T-helper 2 cell treated with Interferon-gamma antibody and Interleukin-4, amounts not matched to agents 100 ng/mL and 5 ng/mL, for 36 hours (primary cell): ENCODE results near the gene FERD3L. TPM values are rescaled to one million over a fixed set of nuclear protein-coding genes. Genes with fewer than 3 reads are reported as not detected.

Experiments used
- intact Hi-C: fragments of 100-400 bp; cut with micrococcal nuclease; formaldehyde crosslinking; loops from one replicate; pipeline ENCODE4 v1.15.1; 2023
- total RNA-seq: library from RNA; stranded (reverse); gene quantifications from 2 replicates; pipeline ENCODE4 v1.2.3, GENCODE V29; 2022

The FERD3L gene
- total RNA-seq, 1 donor from 2014 or later: not detected

DNA sequence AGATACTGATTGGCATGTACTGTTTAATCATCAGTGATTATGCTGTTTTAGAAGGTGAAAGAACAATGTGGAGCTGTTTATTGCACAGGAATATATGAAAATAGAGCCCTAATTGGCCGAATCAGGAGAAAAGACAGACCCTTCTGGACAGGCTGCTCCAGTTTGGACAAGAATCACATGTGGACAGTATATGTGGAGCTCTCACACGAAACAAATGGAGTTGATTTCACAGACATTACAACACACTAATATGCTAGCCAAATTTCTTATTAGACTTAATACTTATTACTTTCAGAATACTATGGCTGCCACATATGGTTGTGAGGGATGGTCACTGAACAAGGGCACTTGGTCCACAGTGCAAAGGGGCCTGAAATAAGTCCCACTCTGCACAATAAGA lies 43.3 kb downstream of the FERD3L start:
- intact Hi-C loops: no loop called here

DNA sequence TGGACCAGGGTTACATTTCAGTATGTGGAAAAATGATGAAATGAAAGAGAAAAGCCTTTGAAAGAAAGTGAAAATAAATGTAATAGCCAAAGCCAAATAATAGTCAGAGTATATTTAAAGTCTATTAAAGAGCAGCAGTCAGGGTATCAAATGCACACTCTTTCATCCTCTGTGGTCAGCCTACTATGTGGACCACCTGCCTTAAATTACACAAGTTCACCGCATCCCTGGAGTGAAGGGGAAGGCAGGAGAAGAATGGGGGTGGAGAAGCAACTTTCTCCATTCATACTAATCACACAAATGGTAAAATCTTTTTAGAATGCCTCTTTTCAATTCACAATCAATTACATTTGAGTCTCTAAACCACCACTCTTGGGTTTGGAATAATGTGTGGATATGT lies 43.7 kb downstream of the FERD3L start:
- intact Hi-C loops: no loop called here

DNA sequence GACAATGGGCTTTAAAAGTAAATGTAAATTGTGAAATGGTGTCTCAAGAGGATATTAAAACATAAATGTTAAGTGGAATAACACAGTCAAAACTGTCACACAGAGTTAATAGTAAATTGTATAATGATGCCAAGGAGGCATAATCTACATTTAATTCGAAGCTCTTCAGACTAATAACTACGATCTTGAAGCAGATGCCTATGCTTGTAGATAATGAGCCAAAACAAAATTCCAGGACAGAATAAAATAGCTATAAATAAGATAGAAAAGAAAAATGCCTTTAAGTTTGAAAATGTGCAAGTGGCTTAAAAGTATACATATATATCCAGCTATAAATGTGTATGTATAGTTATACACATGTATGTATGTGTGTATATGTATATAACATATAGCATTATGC lies 45.3 kb downstream of the FERD3L start:
- intact Hi-C loops: no loop called here

DNA sequence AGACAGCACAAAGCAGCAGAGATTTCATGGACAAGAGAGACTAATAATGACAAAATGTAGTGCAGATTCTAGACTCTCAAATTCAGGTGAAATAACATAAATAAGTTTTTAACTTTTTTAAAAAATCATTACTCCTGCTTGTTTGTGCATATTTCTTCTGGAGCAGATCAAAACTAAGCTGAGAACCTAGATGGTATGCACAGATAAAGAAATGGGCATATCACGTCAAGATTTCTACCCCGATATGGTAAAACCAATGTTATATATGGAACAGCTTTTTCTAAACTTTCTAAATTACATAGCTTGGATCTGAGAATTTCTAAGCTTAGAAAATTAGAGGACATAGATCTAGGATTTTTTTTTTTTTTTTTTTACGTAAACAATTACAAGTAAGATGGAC lies 46.0 kb downstream of the FERD3L start:
- intact Hi-C loops: no loop called here

DNA sequence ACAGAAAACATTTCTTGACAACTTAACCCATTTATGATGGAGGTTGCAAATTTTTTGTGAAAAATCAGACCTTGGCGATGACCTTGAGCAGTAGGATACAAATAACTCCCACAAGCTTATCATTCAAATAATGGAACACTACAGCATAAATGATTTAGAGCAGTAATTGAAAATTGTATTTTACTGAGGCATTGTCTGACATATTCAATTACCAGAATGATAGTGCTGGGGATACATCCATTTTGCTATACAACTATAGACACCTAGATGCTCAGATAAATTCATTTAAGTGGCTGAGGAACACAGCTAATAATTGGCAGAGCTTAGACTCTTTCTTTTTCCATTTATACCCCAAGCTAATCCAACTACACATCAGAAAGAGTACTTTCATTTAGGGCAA lies 46.7 kb downstream of the FERD3L start:
- intact Hi-C loops: no loop called here

DNA sequence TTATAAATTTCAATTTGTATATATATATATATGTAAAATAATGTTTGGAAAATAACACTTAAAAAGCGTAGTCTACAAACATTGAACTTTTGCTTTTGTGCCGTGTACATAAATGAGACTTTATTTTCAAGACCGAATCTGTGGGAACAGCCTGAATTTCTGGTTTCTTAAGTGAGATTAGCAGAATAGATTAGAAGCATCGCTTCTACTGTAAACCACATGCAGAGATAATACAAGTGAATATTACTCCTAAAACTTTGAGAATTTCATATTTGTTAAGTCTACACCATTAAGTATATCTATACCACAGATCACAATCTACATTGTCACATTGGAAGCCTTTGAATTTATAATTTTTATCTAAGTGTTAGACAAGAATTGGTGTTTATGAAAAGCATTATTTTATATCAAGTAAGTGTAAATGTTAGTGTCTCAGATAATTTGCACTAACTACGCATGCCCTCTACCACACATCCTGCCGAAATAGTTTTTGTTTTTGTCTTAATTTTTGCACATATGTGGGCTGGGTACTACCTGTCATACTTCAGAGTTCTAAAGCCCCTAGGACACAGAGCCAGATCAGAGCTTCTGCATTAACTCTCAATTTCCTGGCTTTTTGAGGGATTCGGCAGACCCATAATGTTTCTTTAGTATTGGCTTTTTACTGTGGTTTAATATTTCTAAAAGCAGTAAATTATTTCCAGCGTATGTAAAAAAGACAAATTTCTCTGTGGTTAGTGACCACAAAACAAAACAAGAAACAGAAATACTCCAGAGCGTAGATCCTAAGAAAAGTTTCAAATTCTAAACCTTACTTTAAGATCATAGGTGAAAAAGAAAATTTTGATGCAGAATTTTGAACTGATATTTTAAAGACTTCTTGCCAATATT lies 47.8 kb downstream of the FERD3L start:
- intact Hi-C loops: no loop called here

DNA sequence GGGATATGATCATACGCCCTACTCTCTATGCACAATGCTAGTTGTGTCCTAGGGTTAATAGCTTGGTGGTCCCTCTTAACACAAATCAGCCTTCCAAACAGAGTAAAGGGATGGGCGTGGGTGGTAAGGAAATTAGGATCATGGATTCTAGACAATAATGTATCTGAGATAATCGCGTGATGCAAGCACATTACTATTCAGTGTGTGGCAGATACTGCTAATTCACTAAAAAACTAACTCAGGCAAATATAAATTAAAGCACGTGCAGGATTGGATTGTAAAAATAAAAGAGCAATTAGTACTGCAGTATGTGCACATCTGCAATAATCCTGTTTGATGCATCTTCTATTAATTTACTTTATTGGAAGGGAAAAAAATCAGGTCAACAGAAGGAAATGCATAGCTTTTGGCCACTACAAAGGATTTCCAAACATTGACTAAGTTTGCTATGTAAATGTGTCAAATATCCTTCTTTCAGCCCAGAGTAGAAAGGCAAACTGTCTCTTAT lies 49.8 kb downstream of the FERD3L start:
- intact Hi-C loops: no loop called here

Other genes starting within 250 kb of the FERD3L start
- gene TWIST1, start 27.8 kb downstream of the FERD3L start, total RNA-seq: 0.18 and 0.27 TPM in 2 replicates